Measurements from ENCODE around the gene CAMK2G.

DNA sequence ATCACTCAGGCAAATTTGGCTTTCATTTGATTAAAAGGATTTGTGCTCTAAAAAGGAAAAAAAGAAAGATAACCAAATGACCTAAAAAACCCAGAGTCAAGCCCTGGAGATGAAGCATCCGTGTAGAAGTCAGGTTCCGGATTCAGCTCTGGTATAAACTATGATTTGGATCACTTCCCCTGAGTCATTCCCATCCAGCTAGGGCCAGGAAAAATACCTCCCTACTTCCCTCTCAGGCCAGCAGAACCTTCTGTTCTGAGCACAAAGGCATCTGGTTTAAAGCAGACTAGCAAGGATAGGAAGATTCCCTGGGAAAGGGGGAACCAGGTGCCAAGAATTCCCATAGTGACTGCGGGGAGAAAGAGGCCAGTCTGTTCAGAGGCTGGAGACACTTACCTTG lies 37.3 kb downstream of the CAMK2G start:
- TF ChIP-seq EZH2phosphoT487 (IDR thresholded peaks at IDR 0.05) (no peak), CTCF (IDR thresholded peaks at IDR 0.05) (no peak), EZH2 (IDR thresholded peaks at IDR 0.05) (no peak)

Data from neural progenitor cell (in vitro differentiated cells).